NB4 (cell line): ENCODE data around the gene MYOD1.

Experiments used
- MYC ChIP-seq: IDR thresholded peaks from 2 replicates; pipeline ENCODE4 v1.6.1; 2011; ENCODE audit warnings: low read depth, low read length
- POLR2A ChIP-seq: IDR thresholded peaks from 2 replicates; pipeline ENCODE4 v1.6.1; 2011; ENCODE audit warnings: mild to moderate bottlenecking; ENCODE audit not compliant: insufficient read length; ENCODE audit errors: extremely low read depth
- TF ChIP-seq, protein P1 (sequence below): IDR thresholded peaks from one replicate; pipeline ENCODE4 v1.5.1; 2012; ENCODE audit warnings: low read depth, low read length
- TF ChIP-seq, protein P2 (sequence below): IDR thresholded peaks from 2 replicates; pipeline ENCODE4 v1.6.1; 2011; ENCODE audit warnings: low read depth, low read length

DNA sequence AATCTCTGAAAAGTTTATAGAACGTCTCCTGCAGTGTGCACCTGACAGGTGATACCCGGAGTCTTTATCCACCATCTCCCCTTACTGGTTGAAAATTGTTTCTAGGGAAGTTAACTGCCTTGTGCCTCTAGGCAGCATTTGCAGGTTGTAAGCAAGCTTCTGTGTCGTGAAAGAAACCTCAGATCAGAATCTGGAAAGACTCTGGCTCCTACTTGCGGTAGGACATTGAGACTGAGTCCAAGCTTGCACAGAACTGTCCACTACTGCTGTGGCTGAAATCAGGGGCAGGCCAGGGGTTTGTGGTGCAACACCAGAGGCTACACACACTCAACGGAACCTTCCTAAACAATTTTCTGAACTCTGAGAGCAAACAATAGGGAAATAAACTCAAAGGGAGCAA, 34.8 kb upstream of the MYOD1 start:
- TF ChIP-seq, protein P1, sequence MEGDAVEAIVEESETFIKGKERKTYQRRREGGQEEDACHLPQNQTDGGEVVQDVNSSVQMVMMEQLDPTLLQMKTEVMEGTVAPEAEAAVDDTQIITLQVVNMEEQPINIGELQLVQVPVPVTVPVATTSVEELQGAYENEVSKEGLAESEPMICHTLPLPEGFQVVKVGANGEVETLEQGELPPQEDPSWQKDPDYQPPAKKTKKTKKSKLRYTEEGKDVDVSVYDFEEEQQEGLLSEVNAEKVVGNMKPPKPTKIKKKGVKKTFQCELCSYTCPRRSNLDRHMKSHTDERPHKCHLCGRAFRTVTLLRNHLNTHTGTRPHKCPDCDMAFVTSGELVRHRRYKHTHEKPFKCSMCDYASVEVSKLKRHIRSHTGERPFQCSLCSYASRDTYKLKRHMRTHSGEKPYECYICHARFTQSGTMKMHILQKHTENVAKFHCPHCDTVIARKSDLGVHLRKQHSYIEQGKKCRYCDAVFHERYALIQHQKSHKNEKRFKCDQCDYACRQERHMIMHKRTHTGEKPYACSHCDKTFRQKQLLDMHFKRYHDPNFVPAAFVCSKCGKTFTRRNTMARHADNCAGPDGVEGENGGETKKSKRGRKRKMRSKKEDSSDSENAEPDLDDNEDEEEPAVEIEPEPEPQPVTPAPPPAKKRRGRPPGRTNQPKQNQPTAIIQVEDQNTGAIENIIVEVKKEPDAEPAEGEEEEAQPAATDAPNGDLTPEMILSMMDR, result no peak
- no peak for TF ChIP-seq POLR2A
- TF ChIP-seq MYC, result no peak
- TF ChIP-seq, protein P2, sequence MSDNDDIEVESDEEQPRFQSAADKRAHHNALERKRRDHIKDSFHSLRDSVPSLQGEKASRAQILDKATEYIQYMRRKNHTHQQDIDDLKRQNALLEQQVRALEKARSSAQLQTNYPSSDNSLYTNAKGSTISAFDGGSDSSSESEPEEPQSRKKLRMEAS, result no peak
